Measurements from ENCODE around the gene RFTN2.

RFTN2 gene

GRCh38 chr2:197708331-197708730 lies 32.9 kb upstream of the RFTN2 start:
- no peaks in the 10 kb centered on the region for H3K27me3 ChIP-seq (ENCODE audit: insufficient read depth, low read depth, severe bottlenecking)
- TF ChIP-seq, protein P1, sequence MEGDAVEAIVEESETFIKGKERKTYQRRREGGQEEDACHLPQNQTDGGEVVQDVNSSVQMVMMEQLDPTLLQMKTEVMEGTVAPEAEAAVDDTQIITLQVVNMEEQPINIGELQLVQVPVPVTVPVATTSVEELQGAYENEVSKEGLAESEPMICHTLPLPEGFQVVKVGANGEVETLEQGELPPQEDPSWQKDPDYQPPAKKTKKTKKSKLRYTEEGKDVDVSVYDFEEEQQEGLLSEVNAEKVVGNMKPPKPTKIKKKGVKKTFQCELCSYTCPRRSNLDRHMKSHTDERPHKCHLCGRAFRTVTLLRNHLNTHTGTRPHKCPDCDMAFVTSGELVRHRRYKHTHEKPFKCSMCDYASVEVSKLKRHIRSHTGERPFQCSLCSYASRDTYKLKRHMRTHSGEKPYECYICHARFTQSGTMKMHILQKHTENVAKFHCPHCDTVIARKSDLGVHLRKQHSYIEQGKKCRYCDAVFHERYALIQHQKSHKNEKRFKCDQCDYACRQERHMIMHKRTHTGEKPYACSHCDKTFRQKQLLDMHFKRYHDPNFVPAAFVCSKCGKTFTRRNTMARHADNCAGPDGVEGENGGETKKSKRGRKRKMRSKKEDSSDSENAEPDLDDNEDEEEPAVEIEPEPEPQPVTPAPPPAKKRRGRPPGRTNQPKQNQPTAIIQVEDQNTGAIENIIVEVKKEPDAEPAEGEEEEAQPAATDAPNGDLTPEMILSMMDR (IDR thresholded peaks at IDR 0.05; ENCODE audit: low read depth, low read length): no peak
- H3K9me3 ChIP-seq (ENCODE audit: severe bottlenecking): no peaks in the 10 kb centered on the region
- peaks cover 18% of the 10 kb centered on the region for H3K36me3 ChIP-seq
- H3K27ac ChIP-seq: no peak overlapping the region
- no peak overlapping the region for H3K4me3 ChIP-seq (ENCODE audit: low read depth, low read length)
- no peak for DNase-seq

- Histone ChIP-seq H3K27ac (no peak overlapping the region), H3K9me3 (ENCODE audit: severe bottlenecking) (no peaks in the 10 kb centered on the region), H3K4me3 (ENCODE audit: low read depth, low read length) (no peak overlapping the region), H3K27me3 (ENCODE audit: insufficient read depth, low read depth, severe bottlenecking) (no peaks in the 10 kb centered on the region), H3K36me3 (peaks cover 18% of the 10 kb centered on the region)
- TF ChIP-seq, protein P1 (IDR thresholded peaks at IDR 0.05; ENCODE audit: low read depth, low read length): peak; percentile 37
- no peak for DNase-seq
Measured at GRCh38 chr2:197707316-197708213, 32.2 kb upstream of the RFTN2 start.

- H3K9me3 ChIP-seq (ENCODE audit: severe bottlenecking): no peaks in the 10 kb centered on the region
- peaks cover 17% of the 10 kb centered on the region for H3K36me3 ChIP-seq
- no peak overlapping the region for H3K4me3 ChIP-seq (ENCODE audit: low read depth, low read length)
- H3K27me3 ChIP-seq (ENCODE audit: insufficient read depth, low read depth, severe bottlenecking): no peaks in the 10 kb centered on the region
- TF ChIP-seq, protein P1 (IDR thresholded peaks at IDR 0.05; ENCODE audit: low read depth, low read length): no peak
- no peak overlapping the region for H3K27ac ChIP-seq
- DNase-seq: no peak
Measured at GRCh38 chr2:197706839-197707207, 31.4 kb upstream of the RFTN2 start.

GRCh38 chr2:197705912-197706838 lies 30.8 kb upstream of the RFTN2 start:
- no peaks in the 10 kb centered on the region for H3K27me3 ChIP-seq (ENCODE audit: insufficient read depth, low read depth, severe bottlenecking)
- no peak for DNase-seq
- TF ChIP-seq, protein P1 (IDR thresholded peaks at IDR 0.05; ENCODE audit: low read depth, low read length): no peak
- H3K27ac ChIP-seq: no peak overlapping the region; the same call in 1 of the 2 replicates
- H3K36me3 ChIP-seq: peaks cover 13% of the 10 kb centered on the region
- H3K9me3 ChIP-seq (ENCODE audit: severe bottlenecking): no peaks in the 10 kb centered on the region
- peak overlapping the region; percentile 93 for H3K4me3 ChIP-seq (ENCODE audit: low read depth, low read length)

GRCh38 chr2:197705121-197705911 lies 29.9 kb upstream of the RFTN2 start, which contains the start of gene MARS2:
Gene MARS2, plus strand, starts transcription at chr2:197705369. Its CDS starts 37 bp downstream, at chr2:197705406.
- TF ChIP-seq, protein P1 (IDR thresholded peaks at IDR 0.05; ENCODE audit: low read depth, low read length): no peak
- no peaks in the 10 kb centered on the region for H3K9me3 ChIP-seq (ENCODE audit: severe bottlenecking)

More at GRCh38 chr2:197705121-197705911, 29.9 kb upstream of the RFTN2 start, which contains the start of gene MARS2:
- Histone ChIP-seq H3K4me3 (ENCODE audit: low read depth, low read length) (peak within 1 kb of the TSS; percentile 93), H3K27me3 (ENCODE audit: insufficient read depth, low read depth, severe bottlenecking) (no peaks in the 10 kb centered on the region), H3K27ac (peak within 1 kb of the TSS; percentile 80), H3K36me3 (peaks cover 12% of the 10 kb centered on the region)
- DNase-seq: peak; percentile 92

Measured in WERI-Rb-1 (cell line).